ENCODE results near the gene TRIO. TPM values are rescaled to one million over a fixed set of nuclear protein-coding genes. Genes with fewer than 3 reads are reported as not detected.

The TRIO gene
- total RNA-seq, 2 experiments from 2014 or later = 3.6 to 4.6 TPM

- DNase-seq = no peak
- CTCF ChIA-PET = interaction anchor here (0.6 kb wide), 1 partner anchor 1470 kb away, joined by 4 read pairs; no protein-coding TSS in a partner anchor
- H3K4me3 Mint-ChIP-seq = no peak overlapping the region
- H3K9me3 Mint-ChIP-seq = no peaks in the 10 kb centered on the region
- H3K27me3 Mint-ChIP-seq (ENCODE audit: low read depth) = no peaks in the 10 kb centered on the region
- intact Hi-C loops (cut with micrococcal nuclease) = no loop called here
- no peaks in the 10 kb centered on the region for H3K36me3 Mint-ChIP-seq (ENCODE audit: low read depth)
- no peak overlapping the region for H3K27ac Mint-ChIP-seq
- no peaks in the 10 kb centered on the region for H3K4me1 Mint-ChIP-seq (ENCODE audit: low read depth)
Observed at GRCh38 chr5:14292766-14293658, 149.9 kb downstream of the TRIO start.

- no peak for DNase-seq
- no peak overlapping the region for H3K27ac Mint-ChIP-seq
- no peaks in the 10 kb centered on the region for H3K36me3 Mint-ChIP-seq (ENCODE audit: low read depth)
- no peak overlapping the region for H3K4me3 Mint-ChIP-seq
- intact Hi-C loops (cut with micrococcal nuclease) = no loop called here
- H3K4me1 Mint-ChIP-seq (ENCODE audit: low read depth) = no peaks in the 10 kb centered on the region
- H3K27me3 Mint-ChIP-seq (ENCODE audit: low read depth) = no peaks in the 10 kb centered on the region
- CTCF ChIA-PET = no interaction called here
- H3K9me3 Mint-ChIP-seq = no peaks in the 10 kb centered on the region
Observed at GRCh38 chr5:14295610-14296009, 152.5 kb downstream of the TRIO start.

- Mint-ChIP-seq H3K27me3 (ENCODE audit: low read depth) (no peaks in the 10 kb centered on the region), H3K36me3 (ENCODE audit: low read depth) (no peaks in the 10 kb centered on the region), H3K4me1 (ENCODE audit: low read depth) (no peaks in the 10 kb centered on the region), H3K27ac (no peak overlapping the region), H3K9me3 (no peaks in the 10 kb centered on the region), H3K4me3 (no peak overlapping the region)
- intact Hi-C loops (cut with micrococcal nuclease) = no loop called here
- CTCF ChIA-PET = interaction anchor here (0.7 kb wide), 1 partner anchor 137 kb away, joined by 4 read pairs; no protein-coding TSS in a partner anchor
- DNase-seq = no peak
Observed at GRCh38 chr5:14296533-14297331, 153.6 kb downstream of the TRIO start.

GRCh38 chr5:14297697-14298096, 154.6 kb downstream of the TRIO start:
- no peak for DNase-seq
- intact Hi-C loops (cut with micrococcal nuclease) = no loop called here
- CTCF ChIA-PET = no interaction called here
- Mint-ChIP-seq H3K27me3 (ENCODE audit: low read depth) (no peaks in the 10 kb centered on the region), H3K27ac (no peak overlapping the region), H3K4me3 (no peak overlapping the region), H3K36me3 (ENCODE audit: low read depth) (no peaks in the 10 kb centered on the region), H3K9me3 (no peaks in the 10 kb centered on the region), H3K4me1 (ENCODE audit: low read depth) (no peaks in the 10 kb centered on the region)

- H3K36me3 Mint-ChIP-seq (ENCODE audit: low read depth) = no peaks in the 10 kb centered on the region
- CTCF ChIA-PET = no interaction called here
- H3K9me3 Mint-ChIP-seq = no peaks in the 10 kb centered on the region
- no peak overlapping the region for H3K4me3 Mint-ChIP-seq
- no peak overlapping the region for H3K27ac Mint-ChIP-seq
- intact Hi-C loops (cut with micrococcal nuclease) = no loop called here
- H3K4me1 Mint-ChIP-seq (ENCODE audit: low read depth) = no peaks in the 10 kb centered on the region
- no peak for DNase-seq
- no peaks in the 10 kb centered on the region for H3K27me3 Mint-ChIP-seq (ENCODE audit: low read depth)
Observed at GRCh38 chr5:14298126-14298847, 155.1 kb downstream of the TRIO start.

- H3K27ac Mint-ChIP-seq = no peak overlapping the region
- CTCF ChIA-PET = no interaction called here
- H3K4me3 Mint-ChIP-seq = no peak overlapping the region
- no peaks in the 10 kb centered on the region for H3K4me1 Mint-ChIP-seq (ENCODE audit: low read depth)
- no peaks in the 10 kb centered on the region for H3K9me3 Mint-ChIP-seq
- DNase-seq = no peak
- H3K27me3 Mint-ChIP-seq (ENCODE audit: low read depth) = no peaks in the 10 kb centered on the region
- H3K36me3 Mint-ChIP-seq (ENCODE audit: low read depth) = no peaks in the 10 kb centered on the region
- intact Hi-C loops (cut with micrococcal nuclease) = no loop called here
Observed at GRCh38 chr5:14299666-14300065, 156.5 kb downstream of the TRIO start.

GRCh38 chr5:14301186-14301585, 158.0 kb downstream of the TRIO start:
- Mint-ChIP-seq H3K27me3 (ENCODE audit: low read depth) (no peaks in the 10 kb centered on the region), H3K4me1 (ENCODE audit: low read depth) (no peaks in the 10 kb centered on the region), H3K9me3 (no peaks in the 10 kb centered on the region), H3K36me3 (ENCODE audit: low read depth) (no peaks in the 10 kb centered on the region), H3K27ac (no peak overlapping the region), H3K4me3 (no peak overlapping the region)
- intact Hi-C loops (cut with micrococcal nuclease) = no loop called here
- CTCF ChIA-PET = no interaction called here
- no peak for DNase-seq

- CTCF ChIA-PET = no interaction called here
- Mint-ChIP-seq H3K27ac (no peak overlapping the region), H3K9me3 (no peaks in the 10 kb centered on the region), H3K4me1 (ENCODE audit: low read depth) (no peaks in the 10 kb centered on the region), H3K4me3 (no peak overlapping the region), H3K27me3 (ENCODE audit: low read depth) (no peaks in the 10 kb centered on the region), H3K36me3 (ENCODE audit: low read depth) (no peaks in the 10 kb centered on the region)
- no peak for DNase-seq
- intact Hi-C loops (cut with micrococcal nuclease) = no loop called here
Observed at GRCh38 chr5:14302330-14302729, 159.2 kb downstream of the TRIO start.

GRCh38 chr5:14305045-14305444, 161.9 kb downstream of the TRIO start:
- H3K27me3 Mint-ChIP-seq (ENCODE audit: low read depth) = peaks cover 3% of the 10 kb centered on the region
- H3K36me3 Mint-ChIP-seq (ENCODE audit: low read depth) = no peaks in the 10 kb centered on the region
- no peaks in the 10 kb centered on the region for H3K4me1 Mint-ChIP-seq (ENCODE audit: low read depth)
- CTCF ChIA-PET = no interaction called here
- no peak overlapping the region for H3K27ac Mint-ChIP-seq
- no peak for DNase-seq
- H3K9me3 Mint-ChIP-seq = no peaks in the 10 kb centered on the region
- intact Hi-C loops (cut with micrococcal nuclease) = no loop called here
- no peak overlapping the region for H3K4me3 Mint-ChIP-seq

GRCh38 chr5:14306329-14306815, 163.2 kb downstream of the TRIO start:
- intact Hi-C loops (cut with micrococcal nuclease) = no loop called here
- H3K4me3 Mint-ChIP-seq = no peak overlapping the region
- CTCF ChIA-PET = no interaction called here
- no peak overlapping the region for H3K27ac Mint-ChIP-seq
- H3K36me3 Mint-ChIP-seq (ENCODE audit: low read depth) = no peaks in the 10 kb centered on the region
- no peak for DNase-seq
- no peaks in the 10 kb centered on the region for H3K4me1 Mint-ChIP-seq (ENCODE audit: low read depth)
- no peaks in the 10 kb centered on the region for H3K9me3 Mint-ChIP-seq
- peaks cover 3% of the 10 kb centered on the region for H3K27me3 Mint-ChIP-seq (ENCODE audit: low read depth)

GRCh38 chr5:14308384-14309154, 165.4 kb downstream of the TRIO start:
- CTCF ChIA-PET = no interaction called here
- DNase-seq = no peak
- no peaks in the 10 kb centered on the region for H3K4me1 Mint-ChIP-seq (ENCODE audit: low read depth)
- H3K9me3 Mint-ChIP-seq = no peaks in the 10 kb centered on the region
- no peaks in the 10 kb centered on the region for H3K36me3 Mint-ChIP-seq (ENCODE audit: low read depth)
- H3K27ac Mint-ChIP-seq = no peak overlapping the region
- no peak overlapping the region for H3K4me3 Mint-ChIP-seq
- intact Hi-C loops (cut with micrococcal nuclease) = no loop called here
- peaks cover 6% of the 10 kb centered on the region for H3K27me3 Mint-ChIP-seq (ENCODE audit: low read depth)

GRCh38 chr5:14309199-14309598, 166.1 kb downstream of the TRIO start:
- Mint-ChIP-seq H3K36me3 (ENCODE audit: low read depth) (no peaks in the 10 kb centered on the region), H3K27ac (no peak overlapping the region), H3K9me3 (no peaks in the 10 kb centered on the region), H3K27me3 (ENCODE audit: low read depth) (peaks cover 6% of the 10 kb centered on the region), H3K4me3 (no peak overlapping the region), H3K4me1 (ENCODE audit: low read depth) (no peaks in the 10 kb centered on the region)
- no peak for DNase-seq
- intact Hi-C loops (cut with micrococcal nuclease) = no loop called here
- CTCF ChIA-PET = no interaction called here

Data from activated naive CD4-positive, alpha-beta T cell treated with anti-CD3 and anti-CD28 coated beads for 36 hours (primary cell).